Neural cell (in vitro differentiated cells): ENCODE data around the gene ZDHHC4. TPM values are rescaled to one million over a fixed set of nuclear protein-coding genes. Genes with fewer than 3 reads are reported as not detected.

Experiments used
- H2AFZ ChIP-seq: fragments of 200-600, 300-800 bp; sonication (generic), shearing (Covaris generic); 2 replicates; pipeline ENCODE4 v1.6.0; 2014; ENCODE audit warnings: low read depth, mild to moderate bottlenecking, antibody characterized with exemption, low read length, moderate library complexity
- H3F3A ChIP-seq: fragments of 200-600 bp; shearing (Covaris generic); 2 replicates; pipeline ENCODE4 v1.6.1; 2016; ENCODE audit warnings: mild to moderate bottlenecking, moderate library complexity, mixed read lengths, antibody characterized with exemption, low read length; ENCODE audit not compliant: insufficient read depth, poor library complexity, severe bottlenecking
- H3K27ac ChIP-seq: fragments of 200-600, 300-800 bp; sonication (generic), shearing (Covaris generic); 2 replicates; pipeline ENCODE4 v1.5.1; 2014; ENCODE audit warnings: mild to moderate bottlenecking, low read length, moderate library complexity
- H3K27me3 ChIP-seq: fragments of 300-800, 200-600 bp; sonication (generic), shearing (Covaris generic); 2 replicates; pipeline ENCODE4 v1.6.0; 2014; ENCODE audit warnings: mild to moderate bottlenecking, low read depth, low read length, moderate library complexity; ENCODE audit not compliant: insufficient read depth
- H3K36me3 ChIP-seq: fragments of 300-800, 200-600 bp; sonication (generic), shearing (Covaris generic); 2 replicates; pipeline ENCODE4 v1.5.1; 2014; ENCODE audit warnings: mild to moderate bottlenecking, antibody characterized with exemption, low read length, moderate library complexity; ENCODE audit not compliant: insufficient read depth
- H3K4me2 ChIP-seq: fragments of 300-800, 200-600 bp; sonication (generic), shearing (Covaris generic); 2 replicates; pipeline ENCODE4 v1.6.0; 2014; ENCODE audit warnings: mild to moderate bottlenecking, low read length
- H3K4me3 ChIP-seq: fragments of 300-800, 200-600 bp; sonication (generic), shearing (Covaris generic); 2 replicates; pipeline ENCODE4 v1.5.1; 2014; ENCODE audit warnings: mild to moderate bottlenecking, low read length, moderate library complexity
- H3K79me2 ChIP-seq: fragments of 200-600 bp; shearing (Covaris generic); replicated peaks from 2 replicates; pipeline ENCODE4 v1.6.0; 2014; ENCODE audit warnings: mild to moderate bottlenecking, low read length, moderate library complexity; ENCODE audit not compliant: insufficient read depth
- H3K9ac ChIP-seq: fragments of 300-800, 200-600 bp; sonication (generic), shearing (Covaris generic); 2 replicates; pipeline ENCODE4 v1.6.1; 2016; ENCODE audit warnings: mild to moderate bottlenecking, low read length, mixed read lengths
- H3K9me2 ChIP-seq: fragments of 200-600 bp; shearing (Covaris generic); 2 replicates; pipeline ENCODE4 v1.6.1; 2016; ENCODE audit warnings: mild to moderate bottlenecking, low read length, mixed read lengths; ENCODE audit not compliant: insufficient read depth
- H3K9me3 ChIP-seq: fragments of 200-600, 300-800 bp; sonication (generic), shearing (Covaris generic); 2 replicates; pipeline ENCODE4 v1.6.1; 2016; ENCODE audit warnings: mild to moderate bottlenecking, mixed run types, low read length, moderate library complexity, mixed read lengths
- H4K20me1 ChIP-seq: fragments of 200-600 bp; shearing (Covaris generic); 2 replicates; pipeline ENCODE4 v1.6.1; 2016; ENCODE audit warnings: mild to moderate bottlenecking, mixed run types; ENCODE audit not compliant: insufficient read depth
- EP300 ChIP-seq: fragments of 450-650 bp; conservative IDR thresholded peaks from 2 replicates; pipeline ENCODE4 v1.6.1; 2014; ENCODE audit warnings: antibody characterized with exemption, mild to moderate bottlenecking, moderate library complexity; ENCODE audit not compliant: poor library complexity, severe bottlenecking
- EZH2 ChIP-seq: fragments of 200-600, 300-800 bp; shearing (Covaris generic), sonication (generic); IDR thresholded peaks from 2 replicates; pipeline ENCODE4 v1.6.1; 2014; ENCODE audit warnings: antibody characterized with exemption, low read length, borderline replicate concordance, mild to moderate bottlenecking; ENCODE audit not compliant: insufficient read depth, poor library complexity, severe bottlenecking
- MXI1 ChIP-seq: fragments of 450-650 bp; conservative IDR thresholded peaks from 2 replicates; pipeline ENCODE4 v1.6.1; 2014; ENCODE audit warnings: antibody characterized with exemption, mild to moderate bottlenecking; ENCODE audit not compliant: poor library complexity, severe bottlenecking
- POLR2AphosphoS5 ChIP-seq: IDR thresholded peaks from 2 replicates; pipeline ENCODE4 v1.6.1; 2012
- RAD21 ChIP-seq: fragments of 450-650 bp; conservative IDR thresholded peaks from 2 replicates; pipeline ENCODE4 v1.6.1; 2014; ENCODE audit warnings: antibody characterized with exemption, mild to moderate bottlenecking, moderate library complexity
- SMC3 ChIP-seq: fragments of 450-650 bp; conservative IDR thresholded peaks from 2 replicates; pipeline ENCODE4 v1.6.1; 2014; ENCODE audit warnings: antibody characterized with exemption, mild to moderate bottlenecking, moderate library complexity; ENCODE audit not compliant: poor library complexity
- TAF1 ChIP-seq: IDR thresholded peaks from 2 replicates; pipeline ENCODE4 v1.6.1; 2012; ENCODE audit warnings: low read depth
- polyA plus RNA-seq: library from polyadenylated mRNA; depleted of rRNA; stranded (reverse); fragments of >200 nt; gene quantifications from 2 replicates; pipeline ENCODE4 v1.2.3, GENCODE V29; 2014
- TF ChIP-seq, protein P1 (sequence below): fragments of 450-650 bp; IDR thresholded peaks from 2 replicates; pipeline ENCODE4 v1.5.1; 2014; ENCODE audit warnings: antibody characterized with exemption, mild to moderate bottlenecking, moderate library complexity; ENCODE audit not compliant: poor library complexity, severe bottlenecking
- TF ChIP-seq, protein P2 (sequence below): IDR thresholded peaks from 2 replicates; pipeline ENCODE4 v1.6.1; 2012; ENCODE audit warnings: borderline replicate concordance

Gene ZDHHC4
- polyA plus RNA-seq, 1 donor from 2014 or later, result 52.2 TPM

DNA sequence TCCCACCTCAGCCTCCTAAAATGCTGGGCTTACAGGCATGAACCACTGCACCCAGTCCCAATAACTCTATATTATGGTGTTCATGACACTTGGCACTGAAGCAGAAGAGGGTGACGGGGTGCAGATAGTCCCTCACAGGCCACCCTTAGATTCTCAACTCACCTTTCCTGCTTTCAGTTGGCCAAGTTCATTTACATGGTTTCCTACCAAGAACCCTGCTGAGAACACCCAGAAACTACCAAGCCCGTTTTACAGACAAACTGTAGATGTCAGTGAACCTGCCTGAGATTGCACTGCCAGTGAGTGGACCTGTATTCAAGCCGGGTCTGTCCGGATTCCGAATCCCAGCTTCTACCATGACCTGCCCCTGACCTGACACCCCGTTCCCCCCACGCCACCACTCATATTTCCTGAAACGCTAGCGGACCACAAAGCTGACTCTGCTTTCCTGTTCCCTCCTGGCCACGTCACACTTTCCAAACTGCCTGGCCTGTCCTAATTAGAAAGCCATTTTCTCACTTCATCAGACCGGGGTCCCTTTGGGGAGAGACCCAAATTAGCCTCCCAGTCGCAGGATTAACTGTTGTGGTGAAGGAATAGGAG is 43.3 kb upstream of the ZDHHC4 start:
- Histone ChIP-seq H2AFZ (no peak overlapping the region), H3K9ac (no peak overlapping the region), H3K27ac (no peak overlapping the region), H3F3A (no peaks in the 10 kb centered on the region), H3K79me2 (no peaks in the 10 kb centered on the region), H3K9me3 (no peaks in the 10 kb centered on the region), H3K4me2 (no peak overlapping the region), H3K27me3 (peaks cover 64% of the 10 kb centered on the region), H3K36me3 (no peaks in the 10 kb centered on the region), H3K4me3 (no peak overlapping the region), H3K9me2 (no peaks in the 10 kb centered on the region), H4K20me1 (no peaks in the 10 kb centered on the region)
- TF ChIP-seq EP300 (no peak), TAF1 (no peak), RAD21 (no peak)
- TF ChIP-seq, protein P1, sequence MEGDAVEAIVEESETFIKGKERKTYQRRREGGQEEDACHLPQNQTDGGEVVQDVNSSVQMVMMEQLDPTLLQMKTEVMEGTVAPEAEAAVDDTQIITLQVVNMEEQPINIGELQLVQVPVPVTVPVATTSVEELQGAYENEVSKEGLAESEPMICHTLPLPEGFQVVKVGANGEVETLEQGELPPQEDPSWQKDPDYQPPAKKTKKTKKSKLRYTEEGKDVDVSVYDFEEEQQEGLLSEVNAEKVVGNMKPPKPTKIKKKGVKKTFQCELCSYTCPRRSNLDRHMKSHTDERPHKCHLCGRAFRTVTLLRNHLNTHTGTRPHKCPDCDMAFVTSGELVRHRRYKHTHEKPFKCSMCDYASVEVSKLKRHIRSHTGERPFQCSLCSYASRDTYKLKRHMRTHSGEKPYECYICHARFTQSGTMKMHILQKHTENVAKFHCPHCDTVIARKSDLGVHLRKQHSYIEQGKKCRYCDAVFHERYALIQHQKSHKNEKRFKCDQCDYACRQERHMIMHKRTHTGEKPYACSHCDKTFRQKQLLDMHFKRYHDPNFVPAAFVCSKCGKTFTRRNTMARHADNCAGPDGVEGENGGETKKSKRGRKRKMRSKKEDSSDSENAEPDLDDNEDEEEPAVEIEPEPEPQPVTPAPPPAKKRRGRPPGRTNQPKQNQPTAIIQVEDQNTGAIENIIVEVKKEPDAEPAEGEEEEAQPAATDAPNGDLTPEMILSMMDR, result no peak

DNA sequence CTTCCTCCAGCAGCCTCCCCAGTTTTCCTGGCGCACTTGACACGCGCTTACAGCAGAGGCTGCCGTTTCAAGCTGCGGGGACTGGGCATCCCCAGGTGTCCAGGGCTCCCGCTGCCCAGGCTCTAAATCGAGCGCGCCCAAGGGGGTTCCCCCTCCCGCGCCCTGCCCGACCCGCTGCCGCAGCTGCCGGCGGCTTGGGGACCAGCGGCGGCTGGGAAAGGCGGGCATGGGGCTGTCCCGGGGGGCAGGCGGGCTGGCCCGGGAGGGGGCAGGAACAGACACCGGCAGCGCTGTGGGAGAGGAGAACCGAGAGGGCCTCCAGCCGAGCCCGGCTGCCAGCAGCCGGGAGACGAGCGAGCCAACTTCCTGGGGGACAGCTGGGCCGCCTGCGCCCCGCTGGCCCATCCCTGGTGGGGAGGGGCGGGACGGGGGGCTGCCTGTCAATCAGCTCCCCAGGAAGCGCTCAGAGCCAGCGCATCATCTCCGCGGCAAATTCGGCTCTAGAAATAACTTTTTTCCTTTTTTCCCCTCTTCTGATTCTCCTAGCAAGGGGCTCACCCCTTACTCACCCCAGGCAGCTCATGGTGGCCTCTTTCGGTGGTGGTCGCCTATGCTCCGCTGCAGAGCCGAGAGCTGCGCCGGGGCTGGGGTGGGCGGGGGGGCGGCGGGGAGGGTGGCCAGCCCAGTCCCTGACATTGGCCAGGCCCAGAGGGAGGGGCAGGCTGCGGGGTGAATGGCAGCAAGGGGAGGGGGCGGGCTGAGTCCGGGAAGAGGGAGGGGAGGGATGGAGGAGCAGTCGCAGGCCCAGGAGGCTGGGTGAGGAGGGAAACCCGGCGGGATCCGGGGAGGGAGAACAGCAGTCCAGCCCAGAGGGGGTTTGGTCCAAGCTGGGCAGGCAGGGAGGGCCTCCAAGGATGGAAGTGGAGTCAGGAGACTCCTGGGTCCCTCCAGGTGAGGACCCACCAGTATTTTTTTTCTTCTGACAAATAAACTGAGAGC is 40.7 kb upstream of the ZDHHC4 start:
- peak overlapping the region; percentile 56 for H3K4me3 ChIP-seq
- no peaks in the 10 kb centered on the region for H3K9me2 ChIP-seq
- H2AFZ ChIP-seq, result no peak overlapping the region
- no peak overlapping the region for H3K4me2 ChIP-seq
- TF ChIP-seq, protein P1, result no peak
- TF ChIP-seq, protein P2, sequence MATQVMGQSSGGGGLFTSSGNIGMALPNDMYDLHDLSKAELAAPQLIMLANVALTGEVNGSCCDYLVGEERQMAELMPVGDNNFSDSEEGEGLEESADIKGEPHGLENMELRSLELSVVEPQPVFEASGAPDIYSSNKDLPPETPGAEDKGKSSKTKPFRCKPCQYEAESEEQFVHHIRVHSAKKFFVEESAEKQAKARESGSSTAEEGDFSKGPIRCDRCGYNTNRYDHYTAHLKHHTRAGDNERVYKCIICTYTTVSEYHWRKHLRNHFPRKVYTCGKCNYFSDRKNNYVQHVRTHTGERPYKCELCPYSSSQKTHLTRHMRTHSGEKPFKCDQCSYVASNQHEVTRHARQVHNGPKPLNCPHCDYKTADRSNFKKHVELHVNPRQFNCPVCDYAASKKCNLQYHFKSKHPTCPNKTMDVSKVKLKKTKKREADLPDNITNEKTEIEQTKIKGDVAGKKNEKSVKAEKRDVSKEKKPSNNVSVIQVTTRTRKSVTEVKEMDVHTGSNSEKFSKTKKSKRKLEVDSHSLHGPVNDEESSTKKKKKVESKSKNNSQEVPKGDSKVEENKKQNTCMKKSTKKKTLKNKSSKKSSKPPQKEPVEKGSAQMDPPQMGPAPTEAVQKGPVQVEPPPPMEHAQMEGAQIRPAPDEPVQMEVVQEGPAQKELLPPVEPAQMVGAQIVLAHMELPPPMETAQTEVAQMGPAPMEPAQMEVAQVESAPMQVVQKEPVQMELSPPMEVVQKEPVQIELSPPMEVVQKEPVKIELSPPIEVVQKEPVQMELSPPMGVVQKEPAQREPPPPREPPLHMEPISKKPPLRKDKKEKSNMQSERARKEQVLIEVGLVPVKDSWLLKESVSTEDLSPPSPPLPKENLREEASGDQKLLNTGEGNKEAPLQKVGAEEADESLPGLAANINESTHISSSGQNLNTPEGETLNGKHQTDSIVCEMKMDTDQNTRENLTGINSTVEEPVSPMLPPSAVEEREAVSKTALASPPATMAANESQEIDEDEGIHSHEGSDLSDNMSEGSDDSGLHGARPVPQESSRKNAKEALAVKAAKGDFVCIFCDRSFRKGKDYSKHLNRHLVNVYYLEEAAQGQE, result no peak
- TF ChIP-seq TAF1, result no peak
- no peak for TF ChIP-seq SMC3
- no peak for TF ChIP-seq EP300
- TF ChIP-seq POLR2AphosphoS5, result no peak
- TF ChIP-seq EZH2, result no peak
- no peak for TF ChIP-seq MXI1
- TF ChIP-seq RAD21, result no peak
- H3K27ac ChIP-seq, result no peak overlapping the region
- no peaks in the 10 kb centered on the region for H3K36me3 ChIP-seq
- no peak overlapping the region for H3K9ac ChIP-seq
- H3K79me2 ChIP-seq, result no peaks in the 10 kb centered on the region
- no peaks in the 10 kb centered on the region for H4K20me1 ChIP-seq
- no peaks in the 10 kb centered on the region for H3F3A ChIP-seq
- H3K9me3 ChIP-seq, result no peaks in the 10 kb centered on the region
- H3K27me3 ChIP-seq, result peaks cover 41% of the 10 kb centered on the region
